Measurements from ENCODE around the gene TBC1D7. TPM values are rescaled to one million over a fixed set of nuclear protein-coding genes. Genes with fewer than 3 reads are reported as not detected.

TBC1D7 gene
- total RNA-seq, 1 experiment from 2014 or later: 44.9 TPM

- no peak for ATAC-seq
- DNase-seq (ENCODE audit: low spot score): no peak
- Mint-ChIP-seq H3K27ac (no peak overlapping the region), H3K27me3 (ENCODE audit: low read depth) (no peaks in the 10 kb centered on the region), H3K9me3 (peaks cover 4% of the 10 kb centered on the region), H3K4me1 (peaks cover 15% of the 10 kb centered on the region), H3K4me3 (no peak overlapping the region), H3K36me3 (peaks cover 13% of the 10 kb centered on the region)
- ChIA-PET POLR2A (no interaction called here), CTCF (no interaction called here)
- TF ChIP-seq ZNF317 (CRISPR knock-in tag; IDR thresholded peaks at IDR 0.05; ENCODE audit: borderline replicate concordance, low read depth): no peak
- no peak for TF ChIP-seq MLX (CRISPR knock-in tag; IDR thresholded peaks at IDR 0.05)
- no peak for TF ChIP-seq GABPB1 (CRISPR knock-in tag; IDR thresholded peaks at IDR 0.05)
- TF ChIP-seq PRDM15 (CRISPR knock-in tag; IDR thresholded peaks at IDR 0.05): no peak
- TF ChIP-seq ATF1 (CRISPR knock-in tag; IDR thresholded peaks at IDR 0.05): no peak
- TF ChIP-seq ZNF423 (CRISPR knock-in tag; IDR thresholded peaks at IDR 0.05): no peak
- TF ChIP-seq EMX1 (CRISPR knock-in tag; IDR thresholded peaks at IDR 0.05): no peak
- no peak for TF ChIP-seq RELA (CRISPR knock-in tag; IDR thresholded peaks at IDR 0.05; ENCODE audit: borderline replicate concordance)
- no peak for TF ChIP-seq NFYB (CRISPR knock-in tag; conservative IDR thresholded peaks at IDR 0.05; ENCODE audit: low read depth)
- no peak for TF ChIP-seq TEAD4 (CRISPR knock-in tag; IDR thresholded peaks at IDR 0.05)
- no peak for TF ChIP-seq SMAD3 (CRISPR knock-in tag; IDR thresholded peaks at IDR 0.05; ENCODE audit: borderline replicate concordance)
- TF ChIP-seq FOXP4 (CRISPR knock-in tag; IDR thresholded peaks at IDR 0.05): no peak
- TF ChIP-seq NR2C2 (CRISPR knock-in tag; IDR thresholded peaks at IDR 0.05): no peak
- TF ChIP-seq NFATC4 (CRISPR knock-in tag; IDR thresholded peaks at IDR 0.05): no peak
- TF ChIP-seq FOXJ3 (CRISPR knock-in tag; IDR thresholded peaks at IDR 0.05; ENCODE audit: borderline replicate concordance): no peak
- TF ChIP-seq ZNF121 (CRISPR knock-in tag; IDR thresholded peaks at IDR 0.05): no peak
Measured at GRCh38 chr6:13281686-13282085, 46.7 kb downstream of the TBC1D7 start.

GRCh38 chr6:13280254-13280653 is 48.1 kb downstream of the TBC1D7 start:
- DNase-seq (ENCODE audit: low spot score) (no peak), ATAC-seq (no peak)
- ChIA-PET CTCF (interaction anchor here (2.1 to 3.2 kb wide), 2 partner anchors 79 to 85 kb away, joined by 5 to 22 read pairs; no protein-coding TSS in a partner anchor), POLR2A (no interaction called here)
- H3K27me3 Mint-ChIP-seq (ENCODE audit: low read depth): no peaks in the 10 kb centered on the region
- H3K4me1 Mint-ChIP-seq: peaks cover 15% of the 10 kb centered on the region
- H3K27ac Mint-ChIP-seq: no peak overlapping the region
- no peak overlapping the region for H3K4me3 Mint-ChIP-seq
- no peaks in the 10 kb centered on the region for H3K36me3 Mint-ChIP-seq
- no peaks in the 10 kb centered on the region for H3K9me3 Mint-ChIP-seq
- TF ChIP-seq SMAD3 (CRISPR knock-in tag; IDR thresholded peaks at IDR 0.05; ENCODE audit: borderline replicate concordance) (no peak), ATF2 (CRISPR knock-in tag; IDR thresholded peaks at IDR 0.05; ENCODE audit: borderline replicate concordance, low read depth) (no peak), ELF4 (CRISPR knock-in tag; IDR thresholded peaks at IDR 0.05; ENCODE audit: low read depth) (no peak), SMAD4 (CRISPR knock-in tag; IDR thresholded peaks at IDR 0.05) (no peak), USF2 (CRISPR knock-in tag; IDR thresholded peaks at IDR 0.05) (no peak), MAX (CRISPR knock-in tag; IDR thresholded peaks at IDR 0.05) (no peak), E2F5 (CRISPR knock-in tag; IDR thresholded peaks at IDR 0.05) (no peak), KAT7 (CRISPR knock-in tag; IDR thresholded peaks at IDR 0.05; ENCODE audit: borderline replicate concordance) (no peak), IRF1 (CRISPR knock-in tag; IDR thresholded peaks at IDR 0.05) (no peak), FOXP4 (CRISPR knock-in tag; IDR thresholded peaks at IDR 0.05) (no peak), ATF1 (CRISPR knock-in tag; IDR thresholded peaks at IDR 0.05) (no peak)

All from WTC11 (cell line).